Measurements from ENCODE around the gene TSHZ1. TPM values are rescaled to one million over a fixed set of nuclear protein-coding genes. Genes with fewer than 3 reads are reported as not detected.

Gene TSHZ1
- total and polyA plus RNA-seq, 7 donors: 2.0 to 10.5 (median 9.7) TPM

DNA sequence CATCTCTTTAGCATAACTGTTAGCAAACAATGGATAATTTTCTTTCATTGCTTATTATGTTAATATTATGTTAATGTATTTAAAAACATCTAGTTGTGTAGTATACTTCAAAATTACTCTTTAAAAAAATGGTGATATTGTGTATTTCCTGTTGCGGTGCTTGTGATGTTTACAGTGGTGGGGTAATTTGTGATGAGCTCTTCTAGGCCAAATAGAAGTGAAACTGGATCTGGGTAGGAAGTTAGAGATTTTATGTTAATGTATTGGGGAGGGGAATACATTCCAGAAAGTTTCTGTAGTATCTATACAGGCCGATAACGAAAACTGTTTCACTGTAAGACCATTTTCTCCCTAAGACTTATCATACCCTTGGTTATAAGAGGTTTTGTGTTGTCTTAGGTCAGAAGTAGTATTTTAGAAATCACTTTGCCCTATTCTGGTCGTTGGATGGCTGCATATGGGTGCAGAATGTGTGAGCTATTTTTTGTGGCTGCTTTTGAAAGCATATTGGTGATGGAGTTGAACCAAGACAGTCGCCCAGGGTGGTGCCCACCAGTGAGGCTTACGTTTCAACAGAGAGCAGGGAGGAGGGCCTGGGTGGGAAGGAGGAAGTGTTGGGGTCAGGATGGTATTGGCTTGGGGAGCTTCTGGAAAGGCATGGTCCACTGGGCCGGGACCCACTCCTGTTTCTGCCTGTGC lies 5.8 kb downstream of the TSHZ1 start:
- Histone ChIP-seq H3K27me3 (ENCODE audit: insufficient read depth in 3 of 3, low read length in 2 of 3) (no peaks in the 10 kb centered on the region), H3K4me1 (peaks cover 86% of the 10 kb centered on the region), H3K36me3 (ENCODE audit: insufficient read depth in 1 of 2, low read depth in 1 of 2) (no peaks in the 10 kb centered on the region), H3K27ac (peak overlapping the region; percentile 38), H3K9me3 (no peaks in the 10 kb centered on the region), H3K4me3 (no peak overlapping the region)
- ATAC-seq: no peak
- no peak for TF ChIP-seq CTCF (IDR thresholded peaks at IDR 0.05)
- intact Hi-C loops (cut with DNase I): no loop called here
- DNase-seq: no peak
- 56 to 76% (median 62%) methylated on average over 7 of the region's 7 CpGs for WGBS, 3 donors

- no peaks in the 10 kb centered on the region for H3K36me3 ChIP-seq (ENCODE audit: insufficient read depth in 1 of 2, low read depth in 1 of 2)
- peaks cover 92% of the 10 kb centered on the region for H3K4me1 ChIP-seq
- H3K4me3 ChIP-seq: no peak overlapping the region
- 72 to 94% (median 77%) methylated on average over 10 of the region's 10 CpGs for WGBS, 3 donors
- no peaks in the 10 kb centered on the region for H3K27me3 ChIP-seq (ENCODE audit: insufficient read depth in 3 of 3, low read length in 2 of 3)
- H3K9me3 ChIP-seq: no peaks in the 10 kb centered on the region
- intact Hi-C loops (cut with DNase I): no loop called here
- ATAC-seq (peak in 1 of 4 donors; percentile 36), DNase-seq (no peak)
- TF ChIP-seq CTCF (IDR thresholded peaks at IDR 0.05): no peak
- H3K27ac ChIP-seq: peak overlapping the region; percentile 66
These were observed 6.5 kb downstream of the TSHZ1 start for GRCh38 chr18:75216911-75217689.

GRCh38 chr18:75218065-75218923 lies 7.7 kb downstream of the TSHZ1 start:
- Histone ChIP-seq H3K9me3 (no peaks in the 10 kb centered on the region), H3K4me3 (peak overlapping the region; percentile 23), H3K27ac (peak overlapping the region; percentile 66), H3K36me3 (ENCODE audit: insufficient read depth in 1 of 2, low read depth in 1 of 2) (no peaks in the 10 kb centered on the region), H3K4me1 (peaks cover 93% of the 10 kb centered on the region), H3K27me3 (ENCODE audit: insufficient read depth in 3 of 3, low read length in 2 of 3) (no peaks in the 10 kb centered on the region)
- WGBS, 3 donors: 38 to 51% (median 48%) methylated on average over 12 of the region's 12 CpGs
- ATAC-seq: peak; percentile 41 to 81 (median 79)
- no peak for TF ChIP-seq CTCF (IDR thresholded peaks at IDR 0.05)
- intact Hi-C loops (cut with DNase I): no loop called here
- DNase-seq: no peak

DNA sequence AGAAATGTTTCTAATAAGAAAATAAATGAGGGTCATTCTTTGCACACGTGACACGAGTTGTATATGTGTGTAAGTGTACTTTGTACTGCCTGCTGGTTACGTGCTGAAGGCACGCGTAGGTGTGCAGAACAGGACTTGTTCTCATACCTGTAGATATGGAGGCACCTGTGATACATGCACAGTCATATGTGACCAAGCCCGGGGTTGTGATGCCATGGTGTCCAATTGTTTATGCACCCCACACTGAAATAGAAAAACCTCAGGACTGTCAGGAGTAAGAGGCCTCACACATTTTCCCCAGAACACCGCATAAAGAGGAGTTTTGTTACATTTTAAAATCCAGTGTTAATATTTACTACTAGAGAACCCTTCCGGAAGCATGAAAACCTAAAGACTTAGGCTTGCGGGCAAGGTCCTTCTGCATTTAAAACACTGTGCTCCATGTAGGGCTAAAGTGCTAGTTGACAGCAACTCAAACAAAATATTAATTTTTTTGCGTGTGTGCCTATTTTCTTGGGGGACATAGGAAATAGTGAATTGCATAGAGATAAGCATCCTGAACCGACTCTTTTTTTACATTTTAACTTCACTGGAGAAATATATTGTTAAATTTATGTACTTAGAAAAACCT lies 9.3 kb downstream of the TSHZ1 start:
- no peaks in the 10 kb centered on the region for H3K36me3 ChIP-seq (ENCODE audit: insufficient read depth in 1 of 2, low read depth in 1 of 2)
- no peak overlapping the region for H3K4me3 ChIP-seq
- WGBS, 3 donors: 78 to 89% (median 84%) methylated on average over 11 of the region's 11 CpGs
- ATAC-seq (no peak), DNase-seq (no peak)
- intact Hi-C loops (cut with DNase I): no loop called here
- peaks cover 90% of the 10 kb centered on the region for H3K4me1 ChIP-seq
- H3K27me3 ChIP-seq (ENCODE audit: insufficient read depth in 3 of 3, low read length in 2 of 3): no peaks in the 10 kb centered on the region
- H3K9me3 ChIP-seq: no peaks in the 10 kb centered on the region
- no peak overlapping the region for H3K27ac ChIP-seq
- TF ChIP-seq CTCF (IDR thresholded peaks at IDR 0.05): no peak

Measured in psoas muscle (tissue), 8 donors.